Mammary epithelial cell (primary cell): Measurements from ENCODE around the gene TBATA.

Experiments used
- EZH2 ChIP-seq: IDR thresholded peaks from 2 replicates; pipeline ENCODE4 v1.6.1; 2012; ENCODE audit warnings: low read length, inconsistent platforms, borderline replicate concordance
- TF ChIP-seq, protein P1 (sequence below), 2 donors: IDR thresholded peaks in 1 of 2; conservative IDR thresholded peaks in 1 of 2; 2 replicates each; pipeline ENCODE4 v1.5.1; 2011 to 2012; ENCODE audit warnings: inconsistent platforms in 2 of 2, low read length in 2 of 2, mild to moderate bottlenecking in 2 of 2, control low read depth in 1 of 2, low read depth in 1 of 2; ENCODE audit not compliant: insufficient read depth in 1 of 2; ENCODE audit errors: extremely low read depth in 1 of 2

DNA sequence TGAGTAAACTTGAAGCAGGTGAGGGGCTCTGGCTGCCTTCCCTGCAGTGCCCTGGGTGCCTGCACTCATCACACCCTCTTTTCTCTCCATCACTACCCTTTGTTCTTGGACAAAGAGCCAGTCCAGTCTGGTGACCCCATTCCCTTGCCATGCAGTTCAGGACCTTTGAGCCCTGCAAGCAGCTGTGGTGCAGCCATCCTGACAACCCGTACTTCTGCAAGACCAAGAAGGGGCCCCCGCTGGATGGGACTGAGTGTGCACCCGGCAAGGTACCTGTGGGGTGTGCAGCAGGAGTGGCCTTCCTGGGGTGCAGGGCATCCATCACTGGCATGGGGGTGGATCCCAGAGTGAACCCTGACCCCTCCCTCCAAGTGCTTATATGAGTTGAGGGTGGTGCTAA is 48.7 kb downstream of the TBATA start:
- TF ChIP-seq, protein P1, sequence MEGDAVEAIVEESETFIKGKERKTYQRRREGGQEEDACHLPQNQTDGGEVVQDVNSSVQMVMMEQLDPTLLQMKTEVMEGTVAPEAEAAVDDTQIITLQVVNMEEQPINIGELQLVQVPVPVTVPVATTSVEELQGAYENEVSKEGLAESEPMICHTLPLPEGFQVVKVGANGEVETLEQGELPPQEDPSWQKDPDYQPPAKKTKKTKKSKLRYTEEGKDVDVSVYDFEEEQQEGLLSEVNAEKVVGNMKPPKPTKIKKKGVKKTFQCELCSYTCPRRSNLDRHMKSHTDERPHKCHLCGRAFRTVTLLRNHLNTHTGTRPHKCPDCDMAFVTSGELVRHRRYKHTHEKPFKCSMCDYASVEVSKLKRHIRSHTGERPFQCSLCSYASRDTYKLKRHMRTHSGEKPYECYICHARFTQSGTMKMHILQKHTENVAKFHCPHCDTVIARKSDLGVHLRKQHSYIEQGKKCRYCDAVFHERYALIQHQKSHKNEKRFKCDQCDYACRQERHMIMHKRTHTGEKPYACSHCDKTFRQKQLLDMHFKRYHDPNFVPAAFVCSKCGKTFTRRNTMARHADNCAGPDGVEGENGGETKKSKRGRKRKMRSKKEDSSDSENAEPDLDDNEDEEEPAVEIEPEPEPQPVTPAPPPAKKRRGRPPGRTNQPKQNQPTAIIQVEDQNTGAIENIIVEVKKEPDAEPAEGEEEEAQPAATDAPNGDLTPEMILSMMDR (conservative IDR thresholded peaks at IDR 0.05 in 1 of 2, IDR thresholded peaks at IDR 0.05 in 1 of 2; ENCODE audit: extremely low read depth in 1 of 2, insufficient read depth in 1 of 2, low read depth in 1 of 2, low read length in 2 of 2) = no peak
- TF ChIP-seq EZH2 = no peak
